Sigmoid colon (tissue), 4 donors: Measurements from ENCODE around the gene BAHCC1.

ENCODE experiments used
- CTCF ChIP-seq, 4 experiments: fragments of 450-650 bp in 3 of 4; fragments of 200-600 bp in 1 of 4; IDR thresholded peaks; one replicate each; pipeline ENCODE4 v1.5.1; 2016 to 2019; ENCODE audit warnings: antibody characterized with exemption in 4 of 4, mild to moderate bottlenecking in 3 of 4, moderate library complexity in 2 of 4
- POLR2A ChIP-seq, 2 donors: fragments of 450-650 bp; IDR thresholded peaks; one replicate each; pipeline ENCODE4 v1.6.1; 2016; ENCODE audit warnings: antibody characterized with exemption in 2 of 2, mild to moderate bottlenecking in 2 of 2, moderate library complexity in 2 of 2
- POLR2AphosphoS5 ChIP-seq, 4 donors: sonication (generic); formaldehyde crosslinking; IDR thresholded peaks; one replicate each; pipeline ENCODE4 v1.6.1; 2017; ENCODE audit warnings: antibody characterized with exemption in 4 of 4

GRCh38 chr17:81488276-81488860 is 93.1 kb downstream of the BAHCC1 start:
- TF ChIP-seq CTCF (IDR thresholded peaks at IDR 0.05) (no peak), POLR2A (IDR thresholded peaks at IDR 0.05) (no peak), POLR2AphosphoS5 (IDR thresholded peaks at IDR 0.05) (no peak)
